PC-3 (cell line): ENCODE data around the gene VPS33A. TPM values are rescaled to one million over a fixed set of nuclear protein-coding genes. Genes with fewer than 3 reads are reported as not detected.

Experiments
- ATAC-seq: fragments of 200-7000 bp; cut with Tn5 transposase; 2 replicates; pipeline ENCODE4 v1.9.1; 2020; ENCODE audit warnings: mild to moderate bottlenecking, moderate library complexity
- BruUV-seq: library from RNA; stranded (reverse); fragments of 400-500 nt; replicated peaks from 2 replicates; lab custom pipeline; 2021; lab: Mats Ljungman, UMichigan
- CTCF ChIA-PET: fragments of 300-600 bp; sonication (Branson Sonifier 250); formaldehyde crosslinking; loops from one replicate; lab custom pipeline; 2022; ENCODE audit warnings: antibody characterized with exemption; lab: Charles Lee
- POLR2A ChIA-PET: fragments of 300-600 bp; sonication (Branson Sonifier 250); formaldehyde crosslinking; loops from one replicate; lab custom pipeline; 2022; ENCODE audit warnings: antibody characterized with exemption; ENCODE audit not compliant: unreplicated experiment; lab: Charles Lee
- DNase-seq: peaks from one replicate; pipeline ENCODE4 v3.0.0-alpha.2; 2015
- H2AFZ ChIP-seq: fragments of 300-600 bp; sonication (generic); 2 replicates; pipeline ENCODE4 v1.6.0; 2016; ENCODE audit warnings: antibody characterized with exemption, low read length
- H3F3A ChIP-seq: fragments of 300-600 bp; sonication (generic); one replicate; pipeline ENCODE4 v1.6.0; 2017; ENCODE audit warnings: antibody characterized with exemption, low read length, control low read depth, mild to moderate bottlenecking; ENCODE audit not compliant: unreplicated experiment
- H3K27ac ChIP-seq: fragments of 300-600 bp; sonication (generic); 2 replicates; pipeline ENCODE4 v1.5.1; 2016; ENCODE audit warnings: mild to moderate bottlenecking, low read length
- H3K27me3 ChIP-seq: fragments of 300-600 bp; sonication (generic); 2 replicates; pipeline ENCODE4 v1.6.1; 2016; ENCODE audit warnings: low read length, mixed read lengths
- H3K36me3 ChIP-seq: fragments of 300-600 bp; sonication (generic); 2 replicates; pipeline ENCODE4 v1.6.1; 2016; ENCODE audit warnings: low read depth, mixed run types, low read length, mixed read lengths
- H3K4me1 ChIP-seq: fragments of 300-600 bp; sonication (generic); 2 replicates; pipeline ENCODE4 v1.5.1; 2016; ENCODE audit warnings: low read length; ENCODE audit not compliant: insufficient read depth
- H3K4me2 ChIP-seq: fragments of 300-600 bp; sonication (generic); 2 replicates; pipeline ENCODE4 v1.6.0; 2016; ENCODE audit warnings: low read length
- H3K4me3 ChIP-seq: fragments of 300-600 bp; sonication (generic); 2 replicates; pipeline ENCODE4 v1.5.1; 2016; ENCODE audit warnings: mild to moderate bottlenecking, low read length, mixed read lengths
- H3K79me2 ChIP-seq: fragments of 300-600 bp; sonication (generic); 2 replicates; pipeline ENCODE4 v1.6.1; 2017; ENCODE audit warnings: low read length, mixed read lengths
- H3K9ac ChIP-seq: fragments of 300-600 bp; sonication (generic); 2 replicates; pipeline ENCODE4 v1.6.0; 2016; ENCODE audit warnings: mild to moderate bottlenecking, low read length
- H3K9me2 ChIP-seq: fragments of 300-600 bp; sonication (generic); replicated peaks from 2 replicates; pipeline ENCODE4 v1.6.1; 2016; ENCODE audit warnings: mixed run types, low read length, mixed read lengths
- H3K9me3 ChIP-seq: fragments of 300-600 bp; sonication (generic); 2 replicates; pipeline ENCODE4 v1.6.1; 2016; ENCODE audit warnings: low read length, mixed read lengths
- H4K20me1 ChIP-seq: fragments of 300-600 bp; sonication (generic); 2 replicates; pipeline ENCODE4 v1.6.1; 2016; ENCODE audit warnings: low read length, mixed read lengths
- CTCF ChIP-seq: fragments of 300-600 bp; sonication (generic); conservative IDR thresholded peaks from 2 replicates; pipeline ENCODE4 v1.5.1; 2017; ENCODE audit warnings: antibody characterized with exemption, low read depth, mild to moderate bottlenecking, low read length
- EZH2 ChIP-seq: fragments of 300-600 bp; sonication (generic); IDR thresholded peaks from one replicate; pipeline ENCODE4 v1.6.1; 2017; ENCODE audit warnings: antibody characterized with exemption, mild to moderate bottlenecking, low read length; ENCODE audit not compliant: unreplicated experiment
- EZH2phosphoT487 ChIP-seq: fragments of 300-600 bp; sonication (generic); IDR thresholded peaks from 2 replicates; pipeline ENCODE4 v1.6.1; 2018; ENCODE audit warnings: mild to moderate bottlenecking, antibody characterized with exemption, low read length, borderline replicate concordance
- intact Hi-C: fragments of 100-400 bp; cut with micrococcal nuclease; formaldehyde crosslinking; loops from 2 replicates; pipeline ENCODE4 v1.9.0; 2023
- total RNA-seq: library from RNA; depleted of rRNA; stranded (reverse); fragments of >200 nt; gene quantifications from 2 replicates; pipeline ENCODE4 v1.2.3, GENCODE V29; 2014

The VPS33A gene
- total RNA-seq, 1 experiment from 2014 or later: 40.8 TPM

- BruUV-seq: no TSS peak
These were observed 36.8 kb upstream of the VPS33A start for GRCh38 chr12:122303068-122303467.

DNA sequence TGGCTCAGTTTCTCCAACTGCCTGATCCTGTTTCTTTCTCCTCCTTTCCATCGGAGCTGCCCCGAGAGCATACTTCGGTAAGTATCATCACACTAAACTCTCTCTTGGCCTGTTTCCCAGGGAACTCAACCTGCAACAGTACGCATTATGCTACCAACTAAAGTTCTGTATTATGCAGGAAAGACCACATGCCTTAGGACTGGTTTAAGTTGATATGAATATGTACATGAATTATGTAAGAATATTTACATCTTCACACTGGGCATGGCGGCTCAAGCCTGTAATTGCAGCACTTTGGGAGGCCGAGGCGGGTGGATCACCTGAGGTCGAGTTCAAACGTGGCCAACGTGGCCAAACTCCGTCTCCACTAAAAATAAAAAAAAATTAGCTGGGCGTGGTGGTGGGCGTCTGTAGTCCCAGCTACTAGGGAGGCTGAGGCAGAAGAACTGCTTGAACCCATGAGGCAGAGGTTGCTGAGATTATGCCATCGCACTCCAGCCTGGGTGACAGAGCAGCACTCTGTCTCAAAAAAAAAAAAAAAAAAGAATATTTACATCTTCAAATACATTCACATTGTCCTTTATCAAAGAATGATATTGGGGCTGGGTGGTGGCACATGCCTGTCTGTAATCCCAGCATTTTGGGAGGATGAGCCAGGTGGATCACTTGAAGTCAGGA lies 31.9 kb upstream of the VPS33A start:
- Histone ChIP-seq H3K9me3 (no peaks in the 10 kb centered on the region), H3K4me3 (no peak overlapping the region), H3F3A (no peaks in the 10 kb centered on the region), H3K9ac (no peak overlapping the region), H3K79me2 (no peaks in the 10 kb centered on the region), H3K4me2 (no peak overlapping the region), H3K27me3 (no peaks in the 10 kb centered on the region), H3K9me2 (no peaks in the 10 kb centered on the region), H3K4me1 (no peaks in the 10 kb centered on the region), H2AFZ (no peak overlapping the region), H3K36me3 (peaks cover 21% of the 10 kb centered on the region), H3K27ac (no peak overlapping the region), H4K20me1 (no peaks in the 10 kb centered on the region)
- TF ChIP-seq EZH2: no peak
- no peak for TF ChIP-seq EZH2phosphoT487
- TF ChIP-seq CTCF: no peak
- ChIA-PET POLR2A (no interaction called here), CTCF (no interaction called here)
- DNase-seq: no peak
- ATAC-seq: no peak
- intact Hi-C loops: no loop called here
- no TSS peak for BruUV-seq

More at GRCh38 chr12:122303068-122303467, 36.8 kb upstream of the VPS33A start:
- TF ChIP-seq EZH2 (no peak), CTCF (no peak), EZH2phosphoT487 (no peak)
- CTCF ChIA-PET: interaction anchor here (0.6 kb wide), 1 partner anchor 37 kb away, joined by 5 read pairs; no protein-coding TSS in a partner anchor
- H3K4me1 ChIP-seq: peaks cover 20% of the 10 kb centered on the region
- ATAC-seq: no peak
- intact Hi-C loops: loop anchor here (10.0 kb wide), 1 partner anchor 52 kb away; no protein-coding TSS in a partner anchor
- peaks cover 27% of the 10 kb centered on the region for H3K36me3 ChIP-seq
- H3K9ac ChIP-seq: no peak overlapping the region
- H3K4me3 ChIP-seq: no peak overlapping the region
- no peak for DNase-seq
- no peaks in the 10 kb centered on the region for H3K9me3 ChIP-seq
- H3K79me2 ChIP-seq: no peaks in the 10 kb centered on the region
- POLR2A ChIA-PET: no interaction called here
- H3K4me2 ChIP-seq: no peak overlapping the region
- H2AFZ ChIP-seq: no peak overlapping the region
- no peak overlapping the region for H3K27ac ChIP-seq
- H4K20me1 ChIP-seq: no peaks in the 10 kb centered on the region
- H3K9me2 ChIP-seq: no peaks in the 10 kb centered on the region
- H3F3A ChIP-seq: no peaks in the 10 kb centered on the region
- no peaks in the 10 kb centered on the region for H3K27me3 ChIP-seq

DNA sequence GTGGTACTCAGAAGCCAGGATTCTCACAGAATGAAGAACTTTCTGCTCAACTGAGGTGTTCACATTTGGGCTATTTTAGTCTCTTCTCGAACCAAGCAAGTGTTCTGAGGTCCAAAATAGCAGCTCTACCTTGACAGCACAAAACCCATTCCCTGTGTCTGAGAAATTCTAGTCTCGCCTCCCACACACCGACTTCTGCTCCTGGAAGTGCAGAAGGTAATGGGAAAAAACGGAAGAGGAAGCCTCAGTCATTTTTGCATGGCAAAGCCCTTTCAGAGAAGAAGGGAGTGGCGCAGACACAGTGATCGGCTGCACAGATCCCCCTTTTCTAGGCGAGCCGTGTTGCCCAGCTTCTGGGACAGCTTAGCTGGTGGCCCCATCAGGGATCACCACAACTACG lies 31.2 kb upstream of the VPS33A start:
- H3K27me3 ChIP-seq: no peaks in the 10 kb centered on the region
- no peaks in the 10 kb centered on the region for H3K4me1 ChIP-seq
- no peak for DNase-seq
- H3K9me2 ChIP-seq: no peaks in the 10 kb centered on the region
- no peaks in the 10 kb centered on the region for H3F3A ChIP-seq
- ChIA-PET POLR2A (no interaction called here), CTCF (no interaction called here)
- peaks cover 20% of the 10 kb centered on the region for H3K36me3 ChIP-seq
- no peaks in the 10 kb centered on the region for H3K9me3 ChIP-seq
- H3K27ac ChIP-seq: no peak overlapping the region
- TF ChIP-seq CTCF (no peak), EZH2phosphoT487 (no peak), EZH2 (no peak)
- no TSS peak for BruUV-seq
- no peaks in the 10 kb centered on the region for H3K79me2 ChIP-seq
- H3K4me3 ChIP-seq: no peak overlapping the region
- intact Hi-C loops: no loop called here
- no peaks in the 10 kb centered on the region for H4K20me1 ChIP-seq
- H2AFZ ChIP-seq: no peak overlapping the region
- no peak overlapping the region for H3K9ac ChIP-seq
- no peak for ATAC-seq
- H3K4me2 ChIP-seq: no peak overlapping the region
